ENCODE data around the gene RHOXF2. TPM values are rescaled to one million over a fixed set of nuclear protein-coding genes. Genes with fewer than 3 reads are reported as not detected.

The RHOXF2 gene
- total and polyA plus RNA-seq, 2 donors: not detected

Other genes starting within 250 kb of the RHOXF2 start
- 11.5 TPM for gene NKAP, start 214.9 kb upstream of the RHOXF2 start, total RNA-seq
- 6.8 TPM for gene NKAP, start 214.9 kb upstream of the RHOXF2 start, polyA plus RNA-seq
- not detected for gene RHOXF2B, start 80.9 kb upstream of the RHOXF2 start, total RNA-seq
- gene RHOXF2B, start 80.9 kb upstream of the RHOXF2 start, polyA plus RNA-seq: not detected
- not detected for gene RHOXF1, start 42.7 kb upstream of the RHOXF2 start, total RNA-seq
- not detected for gene RHOXF1, start 42.7 kb upstream of the RHOXF2 start, polyA plus RNA-seq
- gene ZBTB33, start 92.2 kb downstream of the RHOXF2 start, total RNA-seq: 28.1 TPM
- gene ZBTB33, start 92.2 kb downstream of the RHOXF2 start, polyA plus RNA-seq: 4.9 TPM
- gene TMEM255A, start 152.8 kb downstream of the RHOXF2 start, total RNA-seq: 1.3 TPM
- 3.2 TPM for gene TMEM255A, start 152.8 kb downstream of the RHOXF2 start, polyA plus RNA-seq
- gene ATP1B4, start 203.5 kb downstream of the RHOXF2 start, total RNA-seq: 9.9 TPM
- gene ATP1B4, start 203.5 kb downstream of the RHOXF2 start, polyA plus RNA-seq: not detected